B cell (primary cell): ENCODE results near the gene PYURF. TPM values are rescaled to one million over a fixed set of nuclear protein-coding genes. Genes with fewer than 3 reads are reported as not detected.

ENCODE experiments used
- ATAC-seq: fragments of 200-7000 bp; cut with Tn5 transposase; one replicate; pipeline ENCODE4 v1.10.0; 2021; ENCODE audit warnings: low read depth, mild to moderate bottlenecking, moderate number of reproducible peaks, moderate library complexity
- CTCF ChIA-PET: fragments of 350-600 bp; sonication (Branson Sonifier 250); formaldehyde crosslinking; loops from one replicate; lab custom pipeline; 2021; ENCODE audit warnings: antibody characterized with exemption, inconsistent platforms; lab: Charles Lee
- POLR2A ChIA-PET: fragments of 350-600 bp; sonication (Branson Sonifier 250); formaldehyde crosslinking; loops from one replicate; lab custom pipeline; 2021; ENCODE audit warnings: antibody characterized with exemption; lab: Charles Lee
- DNase-seq: peaks from one replicate; pipeline ENCODE4 v3.0.0; 2013
- H2AFZ ChIP-seq: 2 replicates; pipeline ENCODE4 v1.6.1; 2012; ENCODE audit warnings: mild to moderate bottlenecking, low read depth, low read length; ENCODE audit not compliant: insufficient read depth, poor library complexity, severe bottlenecking
- H3K27ac ChIP-seq, 2 donors: 1 replicate in 1 of 2; 2 replicates in 1 of 2; pipeline ENCODE4 v1.5.1; 2012 to 2013; ENCODE audit warnings: low read length in 2 of 2, mild to moderate bottlenecking in 2 of 2, moderate library complexity in 1 of 2
- H3K27me3 ChIP-seq, 4 experiments: fragments of 200-600 bp in 1 of 4; sonication (generic) in 1 of 4; replicated peaks in 1 of 4; 1 replicate in 2 of 4; 2 replicates in 2 of 4; pipeline versions ENCODE4 v1.6.1 to v1.7.0; 2013 to 2016; ENCODE audit warnings: low read length in 3 of 4, mild to moderate bottlenecking in 2 of 4, mixed read lengths in 1 of 4, moderate library complexity in 1 of 4; ENCODE audit not compliant: insufficient read depth in 4 of 4, control insufficient read depth in 3 of 4; ENCODE audit errors: control extremely low read depth in 1 of 4
- H3K36me3 ChIP-seq, 2 experiments: replicated peaks in 1 of 2; 1 replicate in 1 of 2; 2 replicates in 1 of 2; pipeline versions ENCODE4 v1.6.1 to v1.7.1; 2013; ENCODE audit warnings: low read length in 1 of 2; ENCODE audit not compliant: insufficient read depth in 2 of 2, control insufficient read depth in 1 of 2; ENCODE audit errors: control extremely low read depth in 1 of 2, extremely low read depth in 1 of 2
- H3K4me1 ChIP-seq, 2 donors: fragments of 200-600 bp in 1 of 2; sonication (generic) in 1 of 2; 1 replicate in 1 of 2; 2 replicates in 1 of 2; pipeline versions ENCODE4 v1.5.1 to v1.6.1; 2013 to 2017; ENCODE audit warnings: low read length in 2 of 2; ENCODE audit not compliant: control insufficient read depth in 2 of 2, insufficient read depth in 2 of 2
- H3K4me2 ChIP-seq: replicated peaks from 2 replicates; pipeline ENCODE3; 2012; ENCODE audit warnings: mild to moderate bottlenecking, low read depth, low read length; ENCODE audit not compliant: poor library complexity, severe bottlenecking
- H3K4me3 ChIP-seq, 5 experiments: fragments of 200-600 bp in 1 of 5; sonication (generic) in 1 of 5; 1 replicate in 3 of 5; 2 replicates in 2 of 5; pipeline versions ENCODE4 v1.5.1 to v1.7.0; 2011 to 2016; ENCODE audit warnings: low read length in 4 of 5, mild to moderate bottlenecking in 4 of 5, low read depth in 2 of 5, control low read depth in 1 of 5, moderate library complexity in 1 of 5; ENCODE audit not compliant: insufficient read depth in 1 of 5; ENCODE audit errors: control extremely low read depth in 1 of 5, extremely low read depth in 1 of 5
- H3K79me2 ChIP-seq: fragments of 200-600 bp; sonication (generic); one replicate; pipeline ENCODE4 v1.6.0; 2016; ENCODE audit warnings: low read length; ENCODE audit not compliant: control insufficient read depth, insufficient read depth
- H3K9ac ChIP-seq: fragments of 200-600 bp; sonication (generic); 2 replicates; pipeline ENCODE4 v1.6.1; 2017; ENCODE audit warnings: mild to moderate bottlenecking, low read length, moderate library complexity
- H3K9me3 ChIP-seq, 3 donors: one replicate each; pipeline versions ENCODE4 v1.6.1 to v1.7.1; 2013; ENCODE audit warnings: low read length in 2 of 3; ENCODE audit not compliant: control insufficient read depth in 2 of 3, insufficient read depth in 1 of 3; ENCODE audit errors: control extremely low read depth in 1 of 3
- H4K20me1 ChIP-seq: 2 replicates; pipeline ENCODE4 v1.6.0; 2012; ENCODE audit warnings: mild to moderate bottlenecking, low read length; ENCODE audit not compliant: insufficient read depth, control insufficient read depth, poor library complexity, severe bottlenecking
- H3K27ac Mint-ChIP-seq: one replicate; pipeline ENCODE4 v1.8.0; 2021; ENCODE audit warnings: mixed read lengths
- H3K27me3 Mint-ChIP-seq: one replicate; pipeline ENCODE4 v1.8.0; 2021; ENCODE audit warnings: mixed read lengths
- H3K4me1 Mint-ChIP-seq: one replicate; pipeline ENCODE4 v1.8.0; 2021; ENCODE audit warnings: mixed read lengths
- H3K4me3 Mint-ChIP-seq: one replicate; pipeline ENCODE4 v1.8.0; 2021; ENCODE audit warnings: mixed read lengths
- H3K9me3 Mint-ChIP-seq: one replicate; pipeline ENCODE4 v1.8.0; 2022; ENCODE audit warnings: mixed read lengths; ENCODE audit not compliant: insufficient read depth
- EZH2 ChIP-seq: IDR thresholded peaks from 2 replicates; pipeline ENCODE4 v1.6.1; 2012; ENCODE audit warnings: borderline replicate concordance, low read depth, mild to moderate bottlenecking, moderate library complexity, low read length; ENCODE audit not compliant: insufficient read depth, poor library complexity, severe bottlenecking
- WGBS: methylation state at CpG from one replicate; pipeline ENCODE4 v1.1.5; 2013; ENCODE audit warnings: missing lambda C conversion rate; ENCODE audit not compliant: insufficient coverage; 5-methylcytosine and 5-hydroxymethylcytosine counted together
- intact Hi-C: fragments of 100-400 bp; cut with micrococcal nuclease; formaldehyde crosslinking; loops from one replicate; pipeline ENCODE4 v1.10.0; 2022
- polyA plus RNA-seq: library from polyadenylated mRNA; depleted of rRNA; stranded (reverse); fragments of >200 nt; gene quantifications from 2 replicates; pipeline ENCODE4 v1.2.3, GENCODE V29; 2012
- total RNA-seq, 2 donors: library from RNA; stranded (reverse); fragments of 120-200 nt in 1 of 2; gene quantifications; 1 replicate in 1 of 2; 2 replicates in 1 of 2; pipeline versions ENCODE4 v1.2.3 to v1.2.4, GENCODE V29; 2013 to 2022
- TF ChIP-seq, protein P1 (sequence below): fragments of 200-600 bp; IDR thresholded peaks from one replicate; pipeline ENCODE4 v1.8.0; 2022; ENCODE audit warnings: antibody characterized with exemption, mild to moderate bottlenecking

The PYURF gene
- total and polyA plus RNA-seq, 2 donors (not counting 1 experiment from before 2014, with no cell fraction given) = 14.9 to 38.1 TPM

DNA sequence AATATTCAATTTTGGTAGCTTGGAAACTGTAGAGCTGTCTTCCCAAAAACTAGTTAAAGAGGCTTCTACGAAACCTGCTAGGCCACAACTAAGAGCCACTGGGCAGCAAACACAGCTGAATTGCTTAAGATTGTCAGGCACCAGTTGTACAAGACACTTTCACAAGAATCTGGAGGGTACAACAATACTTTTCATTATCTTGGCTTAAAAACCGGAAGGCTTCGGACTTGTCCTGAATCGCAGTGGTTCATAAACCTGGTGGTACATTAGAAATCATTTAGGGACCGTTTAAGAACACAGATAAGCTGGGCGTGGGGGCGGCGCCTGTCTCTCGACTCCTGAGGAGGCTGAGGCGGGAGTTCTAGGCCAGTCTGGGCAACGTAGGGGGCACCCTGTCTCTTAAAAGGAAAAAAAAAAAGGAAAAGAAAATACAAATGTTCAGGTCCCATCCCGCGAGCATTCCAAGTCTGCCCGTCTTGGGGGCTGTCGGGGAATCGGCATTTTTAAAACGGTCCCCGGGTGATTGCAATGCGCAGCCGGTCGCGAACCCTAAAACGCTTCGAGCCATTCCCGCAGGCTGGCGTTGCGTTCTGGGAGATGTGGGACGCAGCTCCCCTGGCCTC lies 763 bp downstream of the PYURF start:
- Histone ChIP-seq H3K4me1 (peaks cover 12 to 18% of the 10 kb centered on the region in 2 donors), H3K4me2 (peak overlapping the region; percentile 91), H3K27me3 (no peaks in the 10 kb centered on the region), H3K9ac (peak overlapping the region; percentile 92), H3K27ac (peak overlapping the region in 1 of 2 donors; percentile 70), H3K4me3 (peak overlapping the region; percentile 66 to 88 (median 68)), H3K79me2 (peaks cover 9% of the 10 kb centered on the region), H3K9me3 (no peaks in the 10 kb centered on the region), H2AFZ (peak overlapping the region; percentile 96), H3K36me3 (peaks cover 1 to 8% of the 10 kb centered on the region in 2 experiments), H4K20me1 (no peaks in the 10 kb centered on the region)
- no peak for ATAC-seq
- H3K4me3 Mint-ChIP-seq = peak overlapping the region; percentile 90
- TF ChIP-seq EZH2 = no peak
- TF ChIP-seq, protein P1, sequence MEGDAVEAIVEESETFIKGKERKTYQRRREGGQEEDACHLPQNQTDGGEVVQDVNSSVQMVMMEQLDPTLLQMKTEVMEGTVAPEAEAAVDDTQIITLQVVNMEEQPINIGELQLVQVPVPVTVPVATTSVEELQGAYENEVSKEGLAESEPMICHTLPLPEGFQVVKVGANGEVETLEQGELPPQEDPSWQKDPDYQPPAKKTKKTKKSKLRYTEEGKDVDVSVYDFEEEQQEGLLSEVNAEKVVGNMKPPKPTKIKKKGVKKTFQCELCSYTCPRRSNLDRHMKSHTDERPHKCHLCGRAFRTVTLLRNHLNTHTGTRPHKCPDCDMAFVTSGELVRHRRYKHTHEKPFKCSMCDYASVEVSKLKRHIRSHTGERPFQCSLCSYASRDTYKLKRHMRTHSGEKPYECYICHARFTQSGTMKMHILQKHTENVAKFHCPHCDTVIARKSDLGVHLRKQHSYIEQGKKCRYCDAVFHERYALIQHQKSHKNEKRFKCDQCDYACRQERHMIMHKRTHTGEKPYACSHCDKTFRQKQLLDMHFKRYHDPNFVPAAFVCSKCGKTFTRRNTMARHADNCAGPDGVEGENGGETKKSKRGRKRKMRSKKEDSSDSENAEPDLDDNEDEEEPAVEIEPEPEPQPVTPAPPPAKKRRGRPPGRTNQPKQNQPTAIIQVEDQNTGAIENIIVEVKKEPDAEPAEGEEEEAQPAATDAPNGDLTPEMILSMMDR = no peak
- 1% methylated on average over 28 of the region's 28 CpGs for WGBS
- CTCF ChIA-PET = interaction anchor here (0.7 to 4.9 kb wide), 10 partner anchors 7 to 500 kb away, joined by 3 to 38 read pairs (median 6); partner anchors contain the start of gene HERC5
- intact Hi-C loops = loop anchor here (1.0 to 2.0 kb wide), 4 partner anchors 66 to 588 kb away; partner anchors contain the start of genes HERC3, HERC5 and TIGD2
- peak overlapping the region; percentile 87 for H3K27ac Mint-ChIP-seq
- no peaks in the 10 kb centered on the region for H3K9me3 Mint-ChIP-seq
- H3K4me1 Mint-ChIP-seq = peaks cover 19% of the 10 kb centered on the region
- H3K27me3 Mint-ChIP-seq = no peaks in the 10 kb centered on the region
- peak; percentile 42 for DNase-seq
- POLR2A ChIA-PET = interaction anchor here (0.6 to 2.2 kb wide), 3 partner anchors 95 to 304 kb away, joined by 3 to 6 read pairs (median 3); partner anchors contain the start of gene PPM1K

GRCh38 chr4:88518911-88519310 lies 4.7 kb downstream of the PYURF start:
- H3K4me2 ChIP-seq = no peak overlapping the region
- H4K20me1 ChIP-seq = no peaks in the 10 kb centered on the region
- H3K4me1 ChIP-seq = peaks cover 8 to 11% of the 10 kb centered on the region in 2 donors
- H2AFZ ChIP-seq = no peak overlapping the region
- no peak overlapping the region for H3K9ac ChIP-seq
- Mint-ChIP-seq H3K27ac (no peak overlapping the region), H3K9me3 (no peaks in the 10 kb centered on the region), H3K4me3 (no peak overlapping the region), H3K27me3 (no peaks in the 10 kb centered on the region), H3K4me1 (peaks cover 13% of the 10 kb centered on the region)
- H3K4me3 ChIP-seq = no peak overlapping the region
- H3K36me3 ChIP-seq = peaks cover 1 to 8% of the 10 kb centered on the region in 2 experiments
- H3K9me3 ChIP-seq = no peaks in the 10 kb centered on the region
- no peak overlapping the region for H3K27ac ChIP-seq
- no peaks in the 10 kb centered on the region for H3K27me3 ChIP-seq
- POLR2A ChIA-PET = no interaction called here
- intact Hi-C loops = loop anchor here (5.0 kb wide), 2 partner anchors 667 to 842 kb away; no protein-coding TSS in a partner anchor
- no peak for ATAC-seq
- WGBS = 100% methylated on average over 1 of the region's 6 CpGs
- no peak for DNase-seq
- H3K79me2 ChIP-seq = peaks cover 9% of the 10 kb centered on the region
- CTCF ChIA-PET = interaction anchor here (2.3 to 16.3 kb wide), 2 partner anchors 21 to 299 kb away, joined by 6 to 506 read pairs; no protein-coding TSS in a partner anchor
- TF ChIP-seq EZH2 = no peak
- TF ChIP-seq, protein P1 = no peak
